ENCODE data around the gene RYR1.

GRCh38 chr19:38420935-38421334 lies 12.6 kb upstream of the RYR1 start:
- TF ChIP-seq CTCF (IDR thresholded peaks at IDR 0.05; ENCODE audit: insufficient read depth, low read length) (no peak), POLR2AphosphoS5 (IDR thresholded peaks at IDR 0.05; ENCODE audit: low read depth) (no peak), SPI1 (IDR thresholded peaks at IDR 0.05; ENCODE audit: borderline replicate concordance, low read depth) (no peak)

All from HL-60 (cell line).